GM12864 (cell line): ENCODE data around the gene OSTN.

ENCODE experiments used
- DNase-seq: peaks from one replicate; pipeline ENCODE4 v3.0.0-alpha.2; 2011; ENCODE audit warnings: low read depth
- H3K4me3 ChIP-seq: 2 replicates; pipeline ENCODE4 v1.5.1; 2011; ENCODE audit warnings: mild to moderate bottlenecking, low read depth, low read length, control low read depth
- TF ChIP-seq, protein P1 (sequence below): IDR thresholded peaks from 2 replicates; pipeline ENCODE4 v1.5.1; 2011; ENCODE audit warnings: low read depth, mild to moderate bottlenecking, moderate library complexity, low read length, control low read depth, inconsistent platforms; ENCODE audit errors: missing control alignments

The OSTN gene

DNA sequence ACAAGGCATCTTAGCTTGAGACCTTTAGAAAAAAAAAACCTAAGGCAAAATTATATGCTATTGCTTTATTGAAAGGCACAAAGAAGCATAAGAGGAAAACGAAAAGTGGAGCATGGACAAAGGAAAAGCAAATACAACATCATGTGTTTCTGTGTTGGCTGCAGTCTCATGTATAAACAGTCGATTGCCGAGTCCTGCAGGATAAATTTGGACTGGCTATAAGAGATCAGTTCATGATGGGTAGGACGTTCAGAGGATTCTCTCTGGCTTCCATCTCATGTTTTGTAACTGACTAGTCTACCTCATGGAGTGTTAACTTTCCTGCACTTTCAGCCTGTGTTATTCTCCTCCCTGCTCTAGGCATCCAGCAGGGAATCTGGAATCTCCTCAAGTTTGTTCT lies 108.3 kb downstream of the OSTN start:
- DNase-seq = no peak
- no peak overlapping the region for H3K4me3 ChIP-seq
- TF ChIP-seq, protein P1, sequence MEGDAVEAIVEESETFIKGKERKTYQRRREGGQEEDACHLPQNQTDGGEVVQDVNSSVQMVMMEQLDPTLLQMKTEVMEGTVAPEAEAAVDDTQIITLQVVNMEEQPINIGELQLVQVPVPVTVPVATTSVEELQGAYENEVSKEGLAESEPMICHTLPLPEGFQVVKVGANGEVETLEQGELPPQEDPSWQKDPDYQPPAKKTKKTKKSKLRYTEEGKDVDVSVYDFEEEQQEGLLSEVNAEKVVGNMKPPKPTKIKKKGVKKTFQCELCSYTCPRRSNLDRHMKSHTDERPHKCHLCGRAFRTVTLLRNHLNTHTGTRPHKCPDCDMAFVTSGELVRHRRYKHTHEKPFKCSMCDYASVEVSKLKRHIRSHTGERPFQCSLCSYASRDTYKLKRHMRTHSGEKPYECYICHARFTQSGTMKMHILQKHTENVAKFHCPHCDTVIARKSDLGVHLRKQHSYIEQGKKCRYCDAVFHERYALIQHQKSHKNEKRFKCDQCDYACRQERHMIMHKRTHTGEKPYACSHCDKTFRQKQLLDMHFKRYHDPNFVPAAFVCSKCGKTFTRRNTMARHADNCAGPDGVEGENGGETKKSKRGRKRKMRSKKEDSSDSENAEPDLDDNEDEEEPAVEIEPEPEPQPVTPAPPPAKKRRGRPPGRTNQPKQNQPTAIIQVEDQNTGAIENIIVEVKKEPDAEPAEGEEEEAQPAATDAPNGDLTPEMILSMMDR = no peak

DNA sequence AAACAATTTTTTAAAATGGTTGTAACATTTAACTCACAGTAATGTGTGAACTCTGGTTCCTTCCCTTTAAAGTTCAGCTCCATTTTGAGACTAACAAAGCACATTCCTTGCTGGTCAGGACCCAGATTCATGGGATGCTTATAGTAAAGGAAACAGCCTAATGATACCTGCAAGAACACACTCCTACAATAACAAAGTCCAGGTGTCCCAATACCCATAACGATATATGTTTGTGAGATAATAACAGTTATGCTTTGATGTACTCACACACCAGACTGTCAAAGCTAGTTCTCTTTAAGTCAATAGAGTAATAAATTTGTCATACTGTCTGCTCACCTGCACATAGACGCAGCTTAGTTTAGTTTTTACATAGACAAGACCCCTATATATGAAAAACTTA lies 114.3 kb downstream of the OSTN start:
- no peak for DNase-seq
- TF ChIP-seq, protein P1 = no peak
- no peak overlapping the region for H3K4me3 ChIP-seq

DNA sequence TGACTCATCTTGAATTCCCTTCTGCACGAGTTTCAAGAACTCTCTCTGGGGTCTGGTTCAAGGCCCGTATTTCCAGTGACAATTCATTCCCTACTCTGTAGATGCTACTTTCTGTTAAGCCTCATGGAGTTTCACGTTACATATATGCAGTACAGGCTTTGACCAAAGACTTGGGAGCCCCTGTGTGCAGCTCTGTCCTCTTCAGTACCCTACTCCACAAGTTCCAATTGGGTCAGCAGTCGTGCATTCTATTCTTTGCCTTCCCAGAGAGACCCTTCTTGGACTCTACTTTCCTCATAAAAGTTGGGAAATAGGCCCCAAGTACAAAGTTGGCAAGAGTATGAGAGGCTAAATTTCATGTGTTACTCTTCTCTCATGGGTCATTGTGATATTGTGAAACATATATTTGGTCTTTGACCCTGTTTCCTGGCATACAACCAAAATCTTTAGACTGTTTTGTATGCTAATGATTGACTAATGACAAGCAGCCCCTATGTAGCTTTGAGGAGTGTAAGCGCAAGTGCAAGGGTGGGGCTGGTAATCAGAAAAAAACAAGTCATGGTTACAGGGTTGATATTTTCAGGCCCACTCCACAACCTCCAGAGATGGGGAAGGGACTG lies 115.2 kb downstream of the OSTN start:
- TF ChIP-seq, protein P1 = no peak
- no peak for DNase-seq
- no peak overlapping the region for H3K4me3 ChIP-seq
